ENCODE results near the gene NLGN1.

DNA sequence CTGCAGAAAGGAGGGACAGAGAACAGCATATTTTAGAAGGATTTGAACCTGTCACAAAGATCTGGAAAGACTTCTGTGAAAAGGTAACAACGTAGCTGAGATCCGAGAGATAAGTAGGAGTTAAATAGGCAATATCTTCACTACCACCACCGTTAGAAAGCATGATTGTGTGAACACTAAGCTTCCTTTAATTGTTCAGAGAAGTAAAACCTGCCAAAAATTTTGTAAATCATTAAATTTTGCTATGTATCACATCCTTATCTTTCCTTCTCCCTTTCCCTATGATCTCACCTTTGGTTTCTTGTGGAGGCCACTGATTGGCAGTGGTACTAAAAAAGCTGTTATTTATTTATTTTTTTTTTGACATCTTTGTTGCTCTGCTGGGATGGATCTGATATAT lies 346.9 kb downstream of the NLGN1 start:
- TF ChIP-seq, protein P1, sequence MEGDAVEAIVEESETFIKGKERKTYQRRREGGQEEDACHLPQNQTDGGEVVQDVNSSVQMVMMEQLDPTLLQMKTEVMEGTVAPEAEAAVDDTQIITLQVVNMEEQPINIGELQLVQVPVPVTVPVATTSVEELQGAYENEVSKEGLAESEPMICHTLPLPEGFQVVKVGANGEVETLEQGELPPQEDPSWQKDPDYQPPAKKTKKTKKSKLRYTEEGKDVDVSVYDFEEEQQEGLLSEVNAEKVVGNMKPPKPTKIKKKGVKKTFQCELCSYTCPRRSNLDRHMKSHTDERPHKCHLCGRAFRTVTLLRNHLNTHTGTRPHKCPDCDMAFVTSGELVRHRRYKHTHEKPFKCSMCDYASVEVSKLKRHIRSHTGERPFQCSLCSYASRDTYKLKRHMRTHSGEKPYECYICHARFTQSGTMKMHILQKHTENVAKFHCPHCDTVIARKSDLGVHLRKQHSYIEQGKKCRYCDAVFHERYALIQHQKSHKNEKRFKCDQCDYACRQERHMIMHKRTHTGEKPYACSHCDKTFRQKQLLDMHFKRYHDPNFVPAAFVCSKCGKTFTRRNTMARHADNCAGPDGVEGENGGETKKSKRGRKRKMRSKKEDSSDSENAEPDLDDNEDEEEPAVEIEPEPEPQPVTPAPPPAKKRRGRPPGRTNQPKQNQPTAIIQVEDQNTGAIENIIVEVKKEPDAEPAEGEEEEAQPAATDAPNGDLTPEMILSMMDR (IDR thresholded peaks at IDR 0.05), result no peak
- no peak for TF ChIP-seq POLR2A (IDR thresholded peaks at IDR 0.05)
